Measurements from ENCODE around the gene CFAP74.

CFAP74 gene

GRCh38 chr1:2041305-2041704, 37.7 kb upstream of the CFAP74 start:
- FAIRE-seq, result no peak
- DNase-seq (ENCODE audit: low spot score), result no peak

DNA sequence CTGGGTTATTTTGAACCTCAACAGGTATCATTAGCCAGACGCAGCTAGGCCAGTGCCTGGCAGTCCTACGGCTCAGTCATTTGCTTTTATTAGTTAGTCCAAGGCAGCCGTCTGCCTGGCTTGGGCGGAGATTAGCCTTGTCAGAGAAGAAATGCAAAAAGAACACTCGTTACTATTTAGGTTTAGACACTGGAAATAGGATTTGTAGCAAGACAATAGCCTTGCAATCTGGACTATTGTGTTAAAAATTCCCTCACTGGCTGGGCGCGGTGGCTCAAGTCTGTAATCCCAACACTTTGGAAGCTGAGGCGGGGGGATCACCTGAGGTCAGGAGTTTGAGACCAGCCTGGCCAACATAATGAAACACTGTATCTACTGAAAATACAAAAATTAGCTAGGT, 35.7 kb upstream of the CFAP74 start:
- no peak for FAIRE-seq
- no peak for DNase-seq (ENCODE audit: low spot score)

DNA sequence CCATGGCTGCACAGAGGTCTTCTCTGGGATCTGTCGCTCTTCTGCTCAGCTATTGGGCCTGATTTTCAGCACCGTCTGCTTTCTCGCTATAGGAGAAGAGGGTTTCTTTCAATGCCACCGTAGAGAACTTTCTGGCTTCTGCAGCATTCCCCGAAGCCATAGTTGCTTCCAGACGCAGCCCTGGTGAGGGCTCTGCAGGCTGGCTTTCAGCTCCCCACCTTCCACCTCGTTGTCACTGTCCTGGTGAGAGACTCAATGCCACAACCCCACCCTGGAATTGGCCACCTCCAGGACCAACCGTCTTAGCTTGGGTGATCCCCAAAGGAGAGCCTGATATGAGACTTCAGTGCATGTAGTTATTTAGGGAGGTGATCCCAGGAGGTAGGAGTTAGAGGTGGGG, 34.6 kb upstream of the CFAP74 start:
- DNase-seq (ENCODE audit: low spot score) (no peak), FAIRE-seq (no peak)

DNA sequence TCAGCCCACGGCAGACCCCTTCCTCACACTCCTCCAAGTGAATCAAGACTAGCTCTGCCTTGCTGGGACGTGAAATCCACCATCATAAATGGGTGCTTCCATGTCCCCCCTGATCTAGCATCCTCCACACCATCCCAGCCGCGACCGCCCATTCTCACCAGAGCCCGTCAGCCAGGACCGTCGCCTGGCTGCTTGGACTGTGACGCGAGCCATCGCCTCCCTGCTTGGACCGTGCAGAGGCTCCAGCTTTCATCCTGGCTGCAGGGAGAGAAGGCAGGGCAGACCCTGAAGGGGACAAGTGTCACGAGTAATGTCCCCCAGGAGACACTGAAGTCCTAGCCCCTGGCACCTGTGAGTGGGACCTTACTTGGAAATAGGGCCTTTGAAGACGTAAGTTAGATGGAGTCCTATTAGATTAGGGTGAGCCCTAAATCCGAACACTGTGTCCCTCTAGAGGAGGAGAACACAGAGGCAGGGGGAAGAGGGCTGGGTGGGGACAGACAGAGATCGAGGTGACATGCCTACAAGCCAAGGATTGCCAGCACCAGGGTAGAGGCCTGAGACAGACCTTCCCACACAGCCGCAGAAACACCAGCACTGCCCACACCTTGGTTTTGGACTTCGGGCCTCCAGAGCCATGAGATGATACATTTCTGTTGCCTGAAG, 33.9 kb upstream of the CFAP74 start:
- FAIRE-seq, result no peak
- no peak for DNase-seq (ENCODE audit: low spot score)

DNA sequence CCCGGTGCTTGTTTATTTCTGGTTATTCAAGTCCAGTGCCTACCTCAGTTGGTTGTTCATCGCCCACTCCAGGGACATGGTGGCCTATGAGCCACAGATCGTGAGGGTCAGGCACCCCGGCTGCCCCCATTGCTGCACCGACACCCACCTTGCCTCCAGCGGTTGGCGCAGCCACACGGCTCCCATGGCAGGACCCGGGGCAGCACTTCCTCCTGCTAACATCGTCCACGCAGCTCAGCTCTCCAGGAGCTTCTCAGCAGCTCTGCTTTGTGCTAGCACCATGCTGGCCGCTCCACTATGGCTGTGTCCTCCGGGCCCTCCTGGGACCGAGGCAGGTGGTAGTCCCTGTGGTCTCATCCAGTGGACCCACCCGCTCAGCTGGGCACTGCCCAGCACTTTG, 32.7 kb upstream of the CFAP74 start:
- no peak for DNase-seq (ENCODE audit: low spot score)
- no peak for FAIRE-seq

GRCh38 chr1:2033165-2033564, 29.6 kb upstream of the CFAP74 start:
- no peak for FAIRE-seq
- no peak for DNase-seq (ENCODE audit: low spot score)

DNA sequence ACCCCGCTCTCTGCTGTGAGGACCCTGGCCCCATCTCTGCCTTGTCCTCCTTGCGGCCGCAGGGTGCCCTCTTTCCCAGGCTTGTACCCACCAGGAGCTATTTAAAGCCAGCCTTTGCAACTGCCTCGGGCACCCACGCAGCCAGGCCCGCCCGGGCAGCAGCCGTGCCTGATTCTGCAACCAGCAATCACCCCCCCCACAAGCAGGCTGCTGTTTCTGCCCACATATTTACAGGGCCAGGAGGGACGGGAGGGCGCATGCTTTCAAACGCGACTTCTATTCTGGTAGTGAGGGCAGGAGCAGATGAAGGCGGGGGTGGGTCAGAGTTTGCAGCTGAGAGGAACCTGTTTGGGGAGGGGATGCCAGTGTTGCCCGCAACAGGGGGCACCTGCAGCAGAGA, 29.2 kb upstream of the CFAP74 start:
- DNase-seq (ENCODE audit: low spot score), result no peak
- FAIRE-seq, result no peak

DNA sequence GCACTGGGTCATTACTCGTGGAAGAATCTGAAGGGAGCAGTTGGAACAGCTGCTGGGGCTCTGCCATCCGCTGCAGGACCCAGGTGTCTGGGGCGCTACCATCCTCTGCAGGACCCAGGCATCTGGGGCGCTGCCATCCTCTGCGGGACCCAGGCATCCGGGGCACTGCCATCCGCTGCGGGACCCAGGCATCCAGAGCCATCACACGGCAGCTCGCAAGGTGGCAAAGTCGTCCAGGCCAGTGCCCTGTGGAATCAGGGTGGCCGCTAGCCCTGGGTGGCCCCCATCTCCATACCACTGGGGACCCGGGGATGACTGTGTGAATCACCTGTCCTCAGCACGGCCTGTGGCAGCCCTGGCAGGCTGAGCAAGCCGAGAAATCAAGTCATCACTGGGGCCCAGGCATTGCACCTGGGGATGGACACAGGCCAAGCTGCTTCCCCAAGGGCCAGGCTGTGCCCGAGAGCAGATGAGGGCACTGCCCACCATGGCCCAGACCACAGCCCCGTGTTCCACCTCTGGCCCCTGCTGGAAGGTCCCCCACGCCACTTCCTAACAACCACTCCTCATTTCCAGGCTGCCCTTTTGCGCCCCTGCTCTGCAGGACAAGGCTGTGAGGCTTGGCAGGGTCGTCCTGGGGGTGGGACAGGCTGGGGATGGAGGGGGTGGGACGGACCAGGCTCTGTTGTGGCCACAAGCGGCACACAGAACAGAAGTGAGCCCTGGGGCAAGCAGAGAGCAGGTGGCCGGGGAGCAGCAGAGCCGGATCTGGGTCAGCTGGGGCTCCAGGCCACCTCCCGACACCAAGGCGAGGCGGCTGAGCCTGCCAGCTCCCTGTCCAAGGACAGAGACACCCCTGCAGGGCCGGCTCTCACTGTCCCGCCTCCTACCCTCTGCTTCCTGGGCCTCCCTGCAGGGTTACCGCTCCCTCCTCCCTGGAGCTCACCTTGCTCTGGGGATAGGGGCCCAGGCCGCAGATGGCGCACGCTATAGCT, 28.3 kb upstream of the CFAP74 start:
- no peak for FAIRE-seq

GRCh38 chr1:2030076-2030871, 26.7 kb upstream of the CFAP74 start:
- no peak for DNase-seq (ENCODE audit: low spot score)
- no peak for FAIRE-seq

More for the DNA sequence above, 28.3 kb upstream of the CFAP74 start:
- no peak for DNase-seq (ENCODE audit: low spot score)

DNA sequence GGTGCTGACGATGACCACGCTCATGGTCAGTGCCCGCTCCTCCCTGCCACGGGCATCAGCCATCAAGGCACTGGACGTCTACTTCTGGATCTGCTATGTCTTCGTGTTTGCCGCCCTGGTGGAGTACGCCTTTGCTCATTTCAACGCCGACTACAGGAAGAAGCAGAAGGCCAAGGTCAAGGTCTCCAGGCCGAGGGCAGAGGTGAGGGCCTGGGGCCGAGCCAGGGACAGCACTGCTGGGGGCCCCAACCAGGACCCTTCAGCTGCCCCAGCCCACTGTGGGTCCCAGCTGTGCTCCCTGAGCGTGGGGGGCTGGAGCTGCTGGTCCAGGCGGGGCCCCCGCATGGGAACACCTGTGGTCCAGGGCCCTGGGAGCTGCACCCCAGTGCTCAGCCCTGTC, 26.0 kb upstream of the CFAP74 start:
- DNase-seq (ENCODE audit: low spot score), result no peak
- FAIRE-seq, result no peak

- DNase-seq (ENCODE audit: low spot score) (no peak), FAIRE-seq (no peak)
Observed at GRCh38 chr1:2028870-2029560, 25.4 kb upstream of the CFAP74 start.

GRCh38 chr1:2027961-2028583, 24.5 kb upstream of the CFAP74 start:
- DNase-seq (ENCODE audit: low spot score) (no peak), FAIRE-seq (no peak)

DNA sequence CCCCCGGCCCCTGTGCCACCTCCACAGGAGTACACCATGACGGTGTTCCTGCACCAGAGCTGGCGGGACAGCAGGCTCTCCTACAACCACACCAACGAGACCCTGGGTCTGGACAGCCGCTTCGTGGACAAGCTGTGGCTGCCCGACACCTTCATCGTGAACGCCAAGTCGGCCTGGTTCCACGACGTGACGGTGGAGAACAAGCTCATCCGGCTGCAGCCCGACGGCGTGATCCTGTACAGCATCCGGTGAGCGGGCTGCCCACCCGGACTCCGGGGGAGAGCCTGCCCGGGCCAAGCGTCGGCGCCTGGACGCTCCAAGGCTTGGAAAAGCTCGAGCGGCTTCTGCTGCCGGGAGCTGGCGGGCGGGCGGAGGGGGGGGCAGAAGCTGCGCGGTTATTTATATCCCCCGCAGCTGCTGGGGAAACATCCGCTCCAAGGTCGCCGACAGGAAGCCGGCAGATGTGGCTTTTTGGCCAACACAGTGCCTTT, 21.9 kb upstream of the CFAP74 start:
- DNase-seq (ENCODE audit: low spot score), result no peak
- FAIRE-seq, result no peak

GRCh38 chr1:2024887-2025286, 21.3 kb upstream of the CFAP74 start:
- no peak for DNase-seq (ENCODE audit: low spot score)

GRCh38 chr1:2024451-2024850, 20.9 kb upstream of the CFAP74 start:
- DNase-seq (ENCODE audit: low spot score) (no peak), FAIRE-seq (no peak)

More at GRCh38 chr1:2024887-2025286, 21.3 kb upstream of the CFAP74 start:
- no peak for FAIRE-seq

DNA sequence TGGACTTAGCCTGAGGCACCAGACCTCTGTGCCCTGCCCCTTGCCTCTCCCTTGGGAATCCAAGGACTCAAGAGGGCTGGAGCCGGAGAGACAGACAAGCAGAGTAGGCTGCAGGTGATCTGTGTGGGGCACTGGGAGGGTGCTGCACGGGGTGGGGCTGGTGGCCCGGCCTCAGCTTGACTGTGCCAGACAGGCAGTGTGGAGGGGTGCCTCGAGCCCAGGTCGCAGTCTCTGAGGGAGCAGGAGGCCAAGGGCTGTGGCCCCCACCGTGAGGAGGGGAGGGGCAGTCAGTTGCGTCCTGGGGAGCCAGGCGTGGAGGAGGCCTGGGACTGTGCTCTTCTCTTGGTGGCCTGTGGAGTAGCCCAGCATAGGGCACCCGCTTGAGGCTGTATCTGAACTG, 19.6 kb upstream of the CFAP74 start:
- no peak for DNase-seq (ENCODE audit: low spot score)
- FAIRE-seq, result no peak

DNA sequence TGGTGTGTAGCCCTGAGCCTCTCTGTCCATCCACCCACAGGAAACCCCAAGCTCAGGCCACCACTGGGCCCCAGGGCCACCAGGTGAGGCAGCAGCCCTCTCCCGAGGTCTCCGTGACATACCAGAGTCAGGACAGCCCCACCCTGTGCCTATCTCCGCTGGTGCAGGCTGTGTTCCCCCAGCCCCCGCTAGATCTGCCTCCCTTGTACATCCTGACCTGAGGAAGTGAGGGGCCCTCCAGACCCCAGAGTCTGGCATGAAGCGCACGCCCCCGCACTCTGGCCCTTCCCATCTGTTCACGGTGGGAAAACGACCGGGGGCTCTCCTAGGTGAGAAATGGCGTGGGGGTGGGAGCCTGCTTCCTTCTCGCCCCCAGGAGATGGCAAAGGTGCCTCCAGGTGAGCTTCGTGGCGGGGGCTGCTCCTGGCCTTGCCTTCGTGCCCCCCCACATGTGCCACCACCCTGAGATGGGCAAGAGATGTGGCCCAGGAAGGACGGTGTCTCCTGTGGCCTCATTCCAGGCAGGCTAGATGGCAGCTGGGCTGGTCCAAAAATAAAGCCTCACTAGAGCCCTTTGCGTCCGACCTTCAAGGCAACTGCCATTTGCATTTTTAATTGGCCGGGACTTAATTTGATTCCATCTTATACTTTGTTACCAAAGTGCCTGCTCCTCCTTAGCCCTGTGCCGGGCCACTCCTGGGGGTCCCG, 18.6 kb upstream of the CFAP74 start:
- DNase-seq (ENCODE audit: low spot score) (no peak), FAIRE-seq (no peak)

GRCh38 chr1:2021550-2021949, 18.0 kb upstream of the CFAP74 start:
- FAIRE-seq, result no peak

DNA sequence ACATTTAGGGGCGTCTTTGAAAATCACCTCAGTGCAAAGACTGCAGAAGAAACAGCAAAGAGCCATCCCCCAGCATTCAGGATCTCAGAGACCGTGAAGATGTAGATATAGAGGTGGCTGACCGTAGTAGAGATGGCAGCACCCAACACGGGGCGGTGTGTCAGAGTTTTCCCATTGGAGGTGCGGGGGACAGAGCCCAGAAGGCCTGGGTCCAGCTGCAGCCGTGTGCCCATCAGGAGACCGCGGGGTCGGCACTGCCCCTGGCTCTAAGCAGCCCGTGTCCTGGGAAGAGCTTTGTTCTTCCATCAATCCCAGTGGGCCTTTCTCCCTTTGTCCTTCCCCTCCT, 16.7 kb upstream of the CFAP74 start:
- no peak for FAIRE-seq
- no peak for DNase-seq (ENCODE audit: low spot score)

More at GRCh38 chr1:2021550-2021949, 18.0 kb upstream of the CFAP74 start:
- no peak for DNase-seq (ENCODE audit: low spot score)
